CMK (cell line): ENCODE data around the gene HIC1.

Experiments
- DNase-seq: peaks from one replicate; pipeline ENCODE4 v3.0.0-alpha.2; 2010; ENCODE audit warnings: low read depth

Gene HIC1

DNA sequence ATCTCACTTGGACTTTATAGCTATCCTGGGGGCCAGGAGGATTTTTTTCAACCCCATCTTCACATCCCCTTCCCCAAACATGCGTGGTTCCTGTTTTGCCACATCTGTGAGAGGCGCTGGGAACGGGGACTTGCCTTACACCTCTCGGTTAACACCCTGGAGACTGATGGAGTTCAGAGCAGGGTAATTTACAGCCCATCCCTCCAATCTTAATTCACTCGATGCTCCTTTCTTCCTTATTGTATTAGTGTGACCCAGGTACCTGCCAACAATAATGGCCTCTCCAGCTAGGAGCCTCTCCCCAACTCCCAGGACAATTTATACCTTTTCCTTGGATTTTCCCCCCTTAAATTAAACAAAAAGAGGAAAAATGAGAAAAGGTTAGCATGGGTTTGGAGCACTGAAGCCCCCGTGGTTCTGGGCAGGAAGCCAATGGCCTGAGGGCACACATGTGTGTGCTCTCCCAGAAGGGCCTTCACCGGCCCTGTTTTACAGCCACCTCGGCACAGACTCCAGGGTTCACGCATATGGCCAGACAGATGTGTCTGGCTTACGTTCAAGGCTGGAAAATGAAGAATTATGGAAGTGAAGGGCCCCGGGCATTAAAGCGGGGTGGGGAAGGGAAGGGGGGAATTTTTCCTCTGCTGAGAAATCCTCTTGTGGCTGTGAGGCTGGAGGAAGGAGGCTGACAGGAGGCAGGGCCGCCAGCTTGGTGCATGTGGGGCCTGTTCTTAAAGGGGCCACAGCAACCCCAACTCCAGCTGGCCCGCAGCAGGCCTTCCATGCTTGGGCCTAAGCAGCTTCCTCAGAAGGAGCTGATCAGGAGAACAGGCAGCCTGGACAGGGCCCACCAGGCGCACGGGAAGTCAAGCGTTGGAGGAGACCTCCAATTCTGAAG, 21.4 kb downstream of the HIC1 start:
- no peak for DNase-seq

DNA sequence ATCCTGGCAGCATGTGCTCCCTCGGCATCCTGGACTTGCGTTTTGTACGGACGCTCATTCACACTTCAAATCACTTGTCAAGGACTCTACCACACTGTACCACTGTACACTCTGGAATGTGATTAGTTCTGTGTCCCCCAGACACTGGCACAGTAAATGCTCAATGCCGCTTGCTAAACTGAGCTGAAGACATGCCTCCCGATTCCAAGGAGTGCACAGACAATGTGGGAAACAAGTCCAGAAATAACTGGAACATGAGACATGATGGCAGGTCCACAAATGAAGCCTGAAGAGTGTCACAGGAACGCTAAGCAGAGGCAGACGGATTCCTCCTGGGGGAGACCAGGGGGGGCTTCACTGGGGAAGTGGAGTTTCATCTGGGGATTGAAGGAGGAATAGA, 22.1 kb downstream of the HIC1 start:
- DNase-seq, result no peak

DNA sequence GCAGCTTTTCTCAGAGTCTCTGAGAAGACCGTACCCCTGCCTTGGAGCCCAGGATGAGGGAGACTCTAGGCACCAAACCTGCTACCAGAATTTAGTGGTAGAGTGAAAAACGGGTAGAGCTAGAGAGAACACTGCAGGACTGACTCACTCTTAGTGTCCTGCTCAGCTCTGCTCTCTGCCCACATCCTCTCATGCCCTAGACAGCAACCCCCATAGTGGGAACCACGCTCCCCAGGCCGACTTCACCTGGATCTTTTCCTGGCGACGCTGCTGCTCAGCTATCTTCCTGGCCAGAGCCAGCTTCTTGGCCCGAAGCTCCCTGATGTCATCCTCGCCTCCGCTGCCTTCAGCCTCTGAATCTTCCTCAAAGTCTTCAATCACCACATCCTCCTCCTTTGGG, 26.7 kb downstream of the HIC1 start:
- no peak for DNase-seq

DNA sequence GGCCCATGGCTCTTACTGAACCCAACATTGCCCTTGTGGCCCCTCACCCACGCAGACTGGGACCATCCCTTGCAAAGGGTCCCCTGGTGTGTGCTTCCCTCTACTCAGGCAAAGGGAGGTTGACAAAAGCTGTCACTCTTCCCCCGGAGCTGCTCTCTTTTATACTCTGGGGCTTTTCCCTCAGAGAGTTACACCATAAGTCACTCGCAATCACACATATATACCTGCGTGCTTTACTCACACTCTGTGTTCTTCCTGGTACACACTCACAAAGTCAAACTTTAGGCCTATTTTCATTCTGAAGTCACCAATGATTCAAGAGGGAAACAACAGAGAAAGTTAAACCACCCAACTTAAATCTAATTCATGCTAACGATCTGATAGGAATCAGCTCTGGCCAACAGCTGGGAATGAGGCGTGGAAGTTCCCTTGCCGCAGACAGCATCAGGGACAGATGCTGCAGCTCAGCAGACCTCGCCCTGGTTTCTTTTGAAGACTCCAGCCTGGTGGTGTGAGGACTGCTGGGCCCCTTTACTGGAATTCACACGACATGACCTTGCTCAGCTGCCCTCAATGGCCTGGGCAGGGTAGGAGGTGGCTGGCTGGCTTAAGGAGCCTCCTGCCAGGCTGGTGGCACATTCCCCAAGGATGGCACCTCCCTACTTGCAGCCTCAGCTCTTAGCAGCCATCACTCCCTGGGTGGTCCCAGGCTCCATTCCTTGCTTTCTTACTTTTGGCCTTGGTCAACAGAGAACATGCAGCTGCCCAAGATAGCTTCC, 27.3 kb downstream of the HIC1 start:
- DNase-seq, result no peak

DNA sequence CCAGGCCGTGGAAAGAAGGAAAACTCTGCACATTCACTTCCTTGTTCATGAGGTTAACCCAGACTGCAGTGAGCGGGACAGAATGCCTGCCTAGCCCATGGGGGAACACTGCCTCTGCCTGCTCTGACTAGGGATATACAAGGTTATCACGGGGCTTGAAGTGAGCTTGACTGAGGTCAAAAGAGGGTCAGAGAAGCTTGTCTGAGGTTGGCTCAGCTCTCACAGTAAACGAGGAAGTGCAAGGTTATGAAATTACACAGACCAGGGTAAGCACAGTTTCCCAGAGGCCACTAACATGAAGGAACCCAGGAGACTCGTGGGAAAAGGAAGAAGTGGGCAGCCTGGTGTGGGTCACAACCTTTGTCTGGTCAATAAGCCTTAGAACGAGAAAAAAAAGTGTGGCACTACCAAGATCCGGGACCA, 28.7 kb downstream of the HIC1 start:
- DNase-seq, result no peak

DNA sequence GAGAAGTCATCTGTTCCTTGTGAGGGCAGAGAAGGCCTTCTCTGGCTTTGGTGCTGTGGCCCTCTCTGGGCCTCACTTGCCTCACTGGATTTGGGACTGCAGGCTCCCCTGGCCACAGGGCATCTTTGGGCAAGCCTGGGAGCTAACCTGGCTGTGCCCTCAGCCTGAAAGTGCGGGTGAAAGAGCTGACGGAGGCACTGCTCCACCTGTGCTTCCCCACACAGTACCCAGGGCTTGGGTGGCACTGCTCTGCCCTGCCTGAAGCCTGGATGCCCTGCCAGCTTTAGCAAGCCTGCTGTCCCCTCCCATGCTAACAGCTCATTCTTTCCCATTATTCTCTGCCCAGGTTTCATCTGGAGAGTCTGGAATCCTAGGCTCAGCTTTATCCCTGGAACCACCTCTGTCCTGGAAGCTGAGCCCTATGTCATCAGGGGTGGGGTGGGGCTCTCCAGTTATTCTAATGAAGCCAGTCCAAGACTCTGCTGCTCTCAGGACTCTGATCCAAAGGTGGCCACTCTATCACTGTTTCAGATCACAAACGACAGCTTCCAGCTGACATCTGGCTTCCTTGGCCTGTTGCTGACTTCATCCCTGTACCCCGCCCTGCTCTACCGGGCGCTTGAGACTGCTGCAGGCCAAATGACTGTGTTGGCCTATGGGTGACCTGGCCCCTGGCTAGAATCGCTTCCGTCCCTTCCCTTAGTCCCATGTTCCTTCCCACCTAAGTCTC, 29.3 kb downstream of the HIC1 start:
- DNase-seq, result no peak

DNA sequence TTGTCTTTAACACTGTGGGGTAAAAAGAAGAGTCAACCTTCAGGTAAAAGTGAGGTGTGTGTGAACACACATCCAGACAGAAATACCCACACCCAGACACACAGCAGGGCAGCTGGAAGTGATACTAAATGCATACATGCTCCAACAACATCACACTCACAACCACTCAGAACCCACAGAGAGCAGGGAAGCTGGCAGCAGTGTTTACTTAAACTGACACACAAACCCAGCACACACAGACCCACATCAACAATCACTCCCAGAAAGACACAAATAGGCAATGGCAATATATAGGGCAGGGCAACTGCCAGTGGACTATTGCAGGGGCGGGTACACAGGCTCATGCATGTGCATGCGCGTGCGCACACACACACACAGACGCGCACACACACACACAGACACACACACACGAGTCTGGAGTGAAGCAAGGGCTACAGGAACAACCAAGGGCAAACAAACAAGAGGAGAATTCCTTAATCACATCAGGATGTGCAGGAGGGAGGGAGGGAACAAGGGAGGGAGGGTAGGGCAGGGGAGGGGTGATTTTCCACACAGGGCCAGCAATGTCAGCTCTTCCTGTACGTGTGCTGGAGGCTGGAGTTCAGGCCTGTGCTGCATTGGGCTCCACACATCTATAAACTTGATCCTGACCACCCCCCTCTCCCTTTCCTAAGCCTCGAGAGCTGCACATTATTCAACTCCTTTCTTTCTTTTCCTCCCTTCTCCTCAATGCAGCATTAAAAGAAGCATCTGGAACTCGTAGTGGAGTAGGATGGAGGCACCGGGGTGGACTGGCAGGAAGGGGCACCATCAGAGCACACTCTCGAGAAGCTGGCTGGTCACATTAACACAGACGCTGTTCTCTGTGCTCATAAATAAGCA, 30.1 kb downstream of the HIC1 start:
- DNase-seq, result no peak

DNA sequence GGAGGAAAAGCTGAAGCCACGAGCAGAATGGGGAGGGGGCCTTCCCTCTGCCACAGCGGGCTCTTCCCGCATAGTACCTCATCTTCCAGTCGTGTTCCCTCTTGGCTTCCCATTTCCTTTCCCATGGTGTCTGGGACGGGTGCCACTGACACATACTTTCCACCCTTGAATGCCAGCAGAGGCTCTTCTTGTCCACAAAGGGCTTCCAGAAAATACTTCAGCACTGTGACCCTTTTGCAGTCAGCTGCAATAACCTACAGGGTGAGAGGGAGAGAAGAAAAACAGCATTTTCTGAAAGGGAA, 30.7 kb downstream of the HIC1 start:
- no peak for DNase-seq

DNA sequence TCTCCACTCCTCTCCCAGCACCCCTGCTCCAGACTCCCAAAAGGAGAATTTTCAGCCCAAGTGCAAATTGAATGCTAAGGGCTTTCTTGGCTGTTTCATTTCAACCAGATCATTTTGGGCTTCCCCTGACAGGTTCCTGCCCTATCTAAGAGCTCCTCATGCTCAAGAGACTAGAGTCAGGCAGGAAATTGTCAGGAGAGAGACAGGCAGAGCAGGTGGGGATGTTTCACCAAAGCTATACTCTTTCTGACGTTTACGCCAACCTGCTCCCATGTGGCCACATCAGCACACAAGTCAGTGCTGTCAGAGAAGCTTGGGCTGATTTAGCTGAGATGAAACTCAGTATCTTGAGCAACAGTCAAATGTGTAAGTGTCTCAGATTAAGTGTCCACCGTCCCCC, 31.4 kb downstream of the HIC1 start:
- DNase-seq, result no peak

DNA sequence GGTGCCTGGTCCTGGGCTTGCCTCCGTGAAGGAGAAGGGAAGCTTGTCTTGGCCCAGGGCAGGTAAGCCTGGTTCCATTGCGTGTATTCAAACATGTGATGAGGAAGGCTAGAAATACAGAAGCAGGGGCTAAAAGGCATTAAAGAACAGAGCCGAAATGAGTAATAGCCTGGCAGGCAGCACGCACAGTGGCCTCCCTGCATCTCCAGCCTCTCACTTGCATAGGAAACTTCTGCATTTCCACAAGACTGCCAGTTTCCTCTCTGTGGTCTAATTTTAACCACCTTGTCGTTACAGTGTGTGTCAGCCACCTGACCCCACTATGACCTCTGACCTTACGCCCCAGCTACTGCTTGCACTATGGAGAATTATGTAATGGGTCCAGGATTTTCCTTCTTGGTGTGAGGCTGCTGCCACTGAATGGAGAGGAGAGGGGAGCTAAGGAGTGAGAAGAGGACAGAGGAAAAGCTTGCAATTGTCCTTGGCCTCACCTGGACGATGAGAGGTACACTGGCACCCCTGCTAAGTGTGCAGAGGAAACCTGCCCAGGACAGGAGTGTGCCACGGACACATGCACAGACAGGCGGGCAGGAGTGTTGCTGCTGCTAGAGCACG, 32.8 kb downstream of the HIC1 start:
- DNase-seq, result no peak

DNA sequence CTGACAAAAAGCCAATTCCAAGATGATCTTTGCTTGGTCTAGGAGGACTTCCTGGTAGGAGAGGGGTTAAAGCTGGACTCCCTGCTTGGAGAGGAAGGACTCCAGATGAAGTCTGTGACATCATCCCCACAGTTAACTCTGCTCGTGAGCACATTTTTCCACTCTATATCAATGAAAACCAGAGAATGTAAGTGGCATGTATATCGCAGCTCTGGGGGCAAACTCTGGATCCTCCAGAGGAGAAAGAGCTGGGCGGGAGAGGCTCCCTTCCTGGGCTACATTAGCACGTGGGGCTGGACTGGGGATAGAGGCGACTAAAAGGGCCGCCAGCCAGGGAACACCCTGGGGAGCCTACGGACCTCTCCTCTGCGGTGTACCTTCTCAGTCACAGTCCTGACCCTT, 34.1 kb downstream of the HIC1 start:
- DNase-seq, result no peak

DNA sequence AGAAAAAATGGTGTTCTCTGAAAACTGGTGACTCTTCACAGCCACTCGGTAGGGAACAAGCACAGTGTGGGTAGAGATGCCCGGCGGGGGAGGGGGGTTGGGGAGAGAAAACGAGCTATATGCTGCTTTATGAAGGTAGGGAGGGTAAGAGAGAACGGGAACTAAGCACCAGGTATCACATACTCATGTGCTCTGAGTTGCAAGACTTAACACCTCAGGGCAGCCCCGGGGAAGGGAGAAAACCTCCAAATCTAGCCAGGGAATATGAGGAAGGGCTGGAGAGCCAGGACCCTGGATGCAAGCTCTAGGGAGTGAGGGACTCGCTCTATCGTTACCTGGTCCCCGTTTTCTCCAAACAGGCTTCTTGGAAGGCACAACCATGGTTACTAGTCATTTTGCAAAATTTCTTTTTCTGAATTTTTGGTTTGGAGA, 35.3 kb downstream of the HIC1 start:
- DNase-seq, result no peak

DNA sequence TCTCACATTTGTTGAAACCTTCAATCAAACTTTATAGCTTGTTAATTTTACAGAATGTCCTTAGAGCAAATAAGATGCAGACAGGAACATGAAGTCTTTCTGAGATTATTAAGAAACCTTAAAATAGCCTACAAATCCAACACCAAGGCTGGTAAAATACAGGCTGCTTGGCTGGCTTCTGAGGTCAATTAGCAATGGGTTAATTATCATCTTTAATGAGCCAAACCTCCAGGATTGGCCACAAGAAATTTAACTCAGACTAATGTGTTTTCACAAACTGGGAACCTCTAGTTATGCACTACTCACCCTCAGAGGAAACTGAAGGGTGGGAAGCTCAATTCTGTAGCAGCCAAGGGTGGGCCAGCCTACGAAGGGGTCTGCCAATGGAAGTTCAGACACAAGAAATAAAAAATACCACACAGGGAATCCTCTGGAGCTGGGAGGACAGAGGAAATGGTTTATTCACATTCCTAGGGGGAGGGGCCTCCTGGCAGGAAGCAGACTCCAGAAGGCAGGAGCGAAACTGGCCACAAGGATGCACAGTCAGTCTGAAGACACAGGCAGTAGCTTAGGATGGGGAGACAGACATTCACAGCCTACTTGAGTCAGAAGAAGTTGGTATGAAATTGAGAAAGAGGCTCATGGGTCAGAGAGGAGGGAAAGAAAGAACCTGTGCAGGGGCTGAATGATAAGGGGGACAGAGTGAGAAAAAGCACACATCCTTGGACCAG, 36.1 kb downstream of the HIC1 start:
- no peak for DNase-seq

DNA sequence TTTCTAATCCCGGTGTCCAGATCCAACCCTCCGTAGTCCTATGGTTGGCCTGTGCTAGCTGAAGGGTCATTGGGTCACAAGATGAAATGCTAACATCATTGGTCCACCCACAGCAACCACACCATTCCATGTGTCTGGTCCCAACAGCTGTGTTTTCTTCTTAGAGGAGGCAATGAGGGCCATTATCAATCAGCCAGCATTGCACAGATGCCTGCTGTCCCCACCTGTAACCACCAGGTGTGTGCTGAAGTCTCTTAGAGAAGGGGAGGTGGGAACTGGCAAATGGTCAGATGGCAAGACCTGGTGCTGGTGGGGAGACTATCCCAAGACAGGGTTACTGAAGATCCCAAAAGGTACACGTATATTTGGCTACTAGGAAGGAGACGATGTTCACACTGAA, 37.4 kb downstream of the HIC1 start:
- no peak for DNase-seq

DNA sequence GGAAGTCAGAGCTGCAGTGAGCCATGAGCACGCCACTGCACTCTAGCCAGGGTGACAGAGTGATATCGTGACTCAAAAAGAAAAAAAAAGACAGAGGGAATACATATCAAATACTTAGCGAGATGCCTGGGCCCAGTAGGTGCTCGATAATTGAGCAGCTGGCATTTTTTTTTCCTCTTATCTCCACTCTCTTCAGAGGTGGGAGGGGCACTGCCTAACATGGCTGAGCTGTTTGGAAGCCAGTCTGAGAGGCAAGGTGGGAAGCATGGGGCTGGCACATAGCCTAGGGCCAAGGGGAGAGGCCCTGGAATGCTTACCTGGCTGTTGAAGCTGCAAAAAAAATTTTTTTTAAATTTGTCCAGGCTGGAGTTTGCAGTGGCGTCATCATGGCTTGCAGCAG, 38.4 kb downstream of the HIC1 start:
- DNase-seq, result no peak

DNA sequence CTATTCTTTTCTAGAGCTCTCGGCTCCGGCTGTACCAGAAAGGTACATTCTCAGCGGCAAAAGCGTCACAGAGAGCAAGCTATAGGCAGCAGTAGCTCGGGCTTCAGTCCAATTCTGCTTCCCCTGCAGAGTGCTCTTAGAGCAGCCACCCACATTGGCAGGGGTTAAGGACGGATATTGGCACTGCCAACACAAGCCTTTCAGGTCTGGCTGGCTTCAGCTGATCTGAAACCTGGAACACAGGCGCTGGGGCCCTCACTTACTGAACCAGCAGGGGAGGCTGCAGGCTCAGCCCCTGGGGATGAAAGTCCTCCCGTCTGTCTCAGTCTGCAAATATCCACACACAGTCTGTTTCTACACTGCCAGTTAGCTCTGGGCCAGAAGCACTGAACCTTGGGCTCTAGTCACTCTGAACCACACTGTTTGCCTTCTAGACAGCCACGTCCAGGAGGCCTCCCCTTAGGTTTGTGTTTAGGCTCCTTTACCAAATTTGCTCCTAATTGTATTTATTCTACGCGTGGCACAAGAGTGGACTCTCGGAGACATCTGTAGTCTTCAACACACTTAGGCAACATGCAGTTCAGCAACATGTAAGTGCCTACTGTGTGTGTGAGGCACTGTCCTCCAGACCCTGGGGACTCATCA, 40.1 kb downstream of the HIC1 start:
- DNase-seq, result no peak

DNA sequence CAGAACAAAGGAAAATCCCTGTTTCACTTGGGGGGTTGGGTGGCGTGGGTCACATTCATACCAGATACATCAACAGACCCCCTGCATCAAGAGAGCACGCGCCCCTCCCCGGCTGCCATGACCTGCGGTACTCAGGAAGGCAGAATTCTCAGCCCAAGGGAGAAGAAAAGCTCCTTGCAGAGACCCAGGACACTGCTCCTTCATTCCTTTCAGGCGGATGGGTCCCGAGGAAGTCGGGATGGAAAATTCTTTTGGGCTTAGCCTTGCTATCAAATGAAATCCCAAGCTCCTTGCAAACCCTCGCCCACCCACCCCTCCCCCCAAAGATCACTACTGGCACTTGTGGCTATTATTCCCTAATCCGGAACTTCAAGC, 40.6 kb downstream of the HIC1 start:
- DNase-seq, result no peak

DNA sequence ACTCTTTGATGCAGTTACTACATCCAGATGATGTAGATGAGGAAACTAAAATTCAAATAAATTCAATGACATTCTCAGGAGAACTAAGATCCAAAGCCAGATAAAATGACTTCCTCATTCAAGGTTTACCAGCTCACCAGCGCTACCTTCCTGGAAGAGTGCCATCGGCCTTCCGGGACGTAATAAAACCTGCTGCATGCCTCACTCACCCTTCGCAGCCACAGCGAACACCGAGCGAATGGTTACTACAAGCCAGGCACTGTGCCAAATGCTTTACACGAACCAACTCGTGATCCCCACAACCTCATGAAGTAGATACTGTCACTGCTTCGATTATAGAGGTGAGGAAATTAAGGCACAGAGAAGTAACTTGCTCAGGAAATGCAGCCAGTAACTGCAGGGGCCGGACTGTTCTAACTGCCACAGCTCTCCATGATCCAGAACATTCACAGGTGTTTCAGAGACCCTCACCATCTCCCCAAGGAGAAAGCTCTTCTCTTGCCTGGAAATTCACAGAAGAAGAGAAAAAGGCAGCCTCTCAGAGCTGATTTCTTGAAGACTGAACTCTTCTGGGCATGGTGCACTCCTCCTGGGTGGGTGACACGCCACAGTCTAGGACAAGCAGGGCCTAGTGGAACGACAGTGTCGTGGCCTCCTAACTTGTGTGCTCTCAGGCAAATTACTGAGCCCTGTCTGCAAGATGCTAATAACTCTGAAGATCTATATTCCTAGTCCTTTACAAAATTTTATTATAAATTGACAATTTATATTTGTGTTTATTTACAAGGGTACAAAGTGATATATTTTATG, 46.8 kb downstream of the HIC1 start:
- no peak for DNase-seq
